Dedifferentiated amniotic fluid mesenchymal stem cell (primary cell): ENCODE data around the gene EIF2AK3.

ENCODE experiments used
- DNase-seq: peaks from one replicate; pipeline ENCODE4 v3.0.0-alpha.2; 2016; ENCODE audit errors: extremely low spot score

EIF2AK3 gene

GRCh38 chr2:88540346-88540745 is 86.9 kb downstream of the EIF2AK3 start:
- DNase-seq = no peak

- DNase-seq = no peak
Observed at GRCh38 chr2:88538362-88538917, 88.8 kb downstream of the EIF2AK3 start.

GRCh38 chr2:88537640-88538039 is 89.6 kb downstream of the EIF2AK3 start:
- no peak for DNase-seq

GRCh38 chr2:88530081-88530480 is 97.2 kb downstream of the EIF2AK3 start:
- DNase-seq = no peak

GRCh38 chr2:88521445-88522073 is 105.7 kb downstream of the EIF2AK3 start:
- peak; percentile 16 for DNase-seq

GRCh38 chr2:88517759-88518201 is 109.5 kb downstream of the EIF2AK3 start:
- DNase-seq = no peak
